ENCODE results near the gene COL17A1.

GRCh38 chr10:104123397-104123796 is 37.7 kb upstream of the COL17A1 start:
- TF ChIP-seq, protein P1, sequence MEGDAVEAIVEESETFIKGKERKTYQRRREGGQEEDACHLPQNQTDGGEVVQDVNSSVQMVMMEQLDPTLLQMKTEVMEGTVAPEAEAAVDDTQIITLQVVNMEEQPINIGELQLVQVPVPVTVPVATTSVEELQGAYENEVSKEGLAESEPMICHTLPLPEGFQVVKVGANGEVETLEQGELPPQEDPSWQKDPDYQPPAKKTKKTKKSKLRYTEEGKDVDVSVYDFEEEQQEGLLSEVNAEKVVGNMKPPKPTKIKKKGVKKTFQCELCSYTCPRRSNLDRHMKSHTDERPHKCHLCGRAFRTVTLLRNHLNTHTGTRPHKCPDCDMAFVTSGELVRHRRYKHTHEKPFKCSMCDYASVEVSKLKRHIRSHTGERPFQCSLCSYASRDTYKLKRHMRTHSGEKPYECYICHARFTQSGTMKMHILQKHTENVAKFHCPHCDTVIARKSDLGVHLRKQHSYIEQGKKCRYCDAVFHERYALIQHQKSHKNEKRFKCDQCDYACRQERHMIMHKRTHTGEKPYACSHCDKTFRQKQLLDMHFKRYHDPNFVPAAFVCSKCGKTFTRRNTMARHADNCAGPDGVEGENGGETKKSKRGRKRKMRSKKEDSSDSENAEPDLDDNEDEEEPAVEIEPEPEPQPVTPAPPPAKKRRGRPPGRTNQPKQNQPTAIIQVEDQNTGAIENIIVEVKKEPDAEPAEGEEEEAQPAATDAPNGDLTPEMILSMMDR (IDR thresholded peaks at IDR 0.05), result no peak
- no peak for TF ChIP-seq EP300 (IDR thresholded peaks at IDR 0.05)

Data from stomach (tissue), 4 donors.